Measurements from ENCODE around the gene KRT28.
"Not testable (repeated sequence)": the region's sequence is repeated elsewhere in the genome, so short reads cannot be mapped to it uniquely, and the experiment has no call there.

Gene KRT28

DNA sequence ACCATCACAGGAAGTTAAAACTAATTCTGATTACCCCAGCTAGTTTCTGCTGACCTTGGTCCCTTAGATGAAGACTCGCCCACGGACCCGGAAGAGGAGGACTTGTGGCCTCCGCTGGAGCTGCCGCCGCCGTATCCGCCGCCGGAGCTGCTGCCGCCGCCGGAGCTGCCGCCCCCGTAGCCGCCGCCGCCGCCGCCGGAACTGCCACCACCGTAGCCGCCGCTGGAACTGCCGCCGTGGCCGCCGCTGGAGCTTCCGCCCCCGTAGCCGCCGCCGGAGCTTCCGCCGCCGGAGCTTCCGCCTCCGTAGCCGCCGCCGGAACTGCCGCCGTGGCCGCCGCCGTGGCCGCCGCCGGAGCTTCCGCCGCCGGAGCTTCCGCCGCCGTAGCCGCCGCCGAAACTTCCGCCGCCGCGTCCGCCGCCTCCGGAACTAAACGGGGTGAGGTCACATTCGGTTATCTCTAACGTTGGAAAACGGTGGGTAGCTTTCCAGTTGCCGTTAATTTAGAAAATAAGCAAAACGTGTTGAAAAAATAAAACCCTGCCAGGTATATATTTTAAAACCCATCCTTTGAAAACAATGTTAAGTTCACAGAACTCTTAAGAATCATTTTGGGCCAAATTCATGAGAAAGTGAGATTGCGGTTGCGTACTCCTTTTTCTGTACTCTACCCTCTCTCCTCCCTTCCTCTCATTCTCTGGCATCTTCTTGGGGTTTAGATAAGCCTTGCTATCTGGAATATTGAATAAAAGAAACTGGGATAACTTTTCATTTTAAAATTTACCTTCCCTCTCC, 19.2 kb upstream of the KRT28 start:
- peak; percentile 72 for DNase-seq (ENCODE audit: low read depth)

DNA sequence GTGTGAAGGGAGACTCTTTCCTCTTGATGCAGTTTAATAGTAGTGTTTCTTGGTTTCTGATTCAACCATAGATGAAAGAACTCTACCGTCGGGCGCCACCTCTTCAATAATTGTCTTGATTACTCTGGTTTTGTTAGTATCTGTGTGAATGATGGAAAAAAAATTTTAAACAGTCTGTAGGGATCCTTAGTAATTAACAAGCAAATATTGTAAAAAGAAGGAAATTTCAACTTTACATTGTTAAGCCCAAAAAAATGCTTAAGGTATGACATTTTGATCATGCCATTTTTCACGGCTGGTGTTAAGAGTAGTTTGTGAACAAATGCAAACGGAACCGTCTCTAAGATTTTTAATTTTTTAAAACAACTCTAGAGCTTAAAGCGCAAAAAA, 18.6 kb upstream of the KRT28 start:
- no peak for DNase-seq (ENCODE audit: low read depth)

DNA sequence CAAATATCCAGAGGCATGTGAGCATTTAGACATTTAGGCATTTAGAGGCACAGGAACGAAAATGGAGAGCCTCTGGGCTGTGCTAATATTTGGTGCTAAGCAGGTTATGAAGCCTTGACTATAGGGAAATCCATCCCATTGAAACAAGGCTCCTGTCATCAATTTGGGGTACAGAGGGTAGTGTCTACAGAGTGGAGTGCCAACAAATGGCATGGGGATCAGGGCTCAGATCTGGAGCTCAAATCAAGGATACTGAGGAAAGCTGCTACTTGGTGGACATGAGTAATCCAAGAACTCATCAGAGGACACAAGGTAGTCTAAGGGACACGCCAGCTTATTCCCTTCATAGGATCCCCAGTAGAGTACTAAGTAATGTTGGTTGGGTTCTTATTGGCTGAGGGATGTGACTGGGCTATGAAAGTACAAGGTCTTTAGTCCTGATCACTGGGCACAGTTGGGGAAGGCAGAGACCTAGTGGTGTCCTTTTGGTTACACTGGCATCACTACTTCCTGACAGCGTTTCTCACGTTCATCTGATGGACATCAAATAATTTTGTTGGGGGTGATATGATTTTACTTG, 17.4 kb upstream of the KRT28 start:
- no peak for DNase-seq (ENCODE audit: low read depth)

DNA sequence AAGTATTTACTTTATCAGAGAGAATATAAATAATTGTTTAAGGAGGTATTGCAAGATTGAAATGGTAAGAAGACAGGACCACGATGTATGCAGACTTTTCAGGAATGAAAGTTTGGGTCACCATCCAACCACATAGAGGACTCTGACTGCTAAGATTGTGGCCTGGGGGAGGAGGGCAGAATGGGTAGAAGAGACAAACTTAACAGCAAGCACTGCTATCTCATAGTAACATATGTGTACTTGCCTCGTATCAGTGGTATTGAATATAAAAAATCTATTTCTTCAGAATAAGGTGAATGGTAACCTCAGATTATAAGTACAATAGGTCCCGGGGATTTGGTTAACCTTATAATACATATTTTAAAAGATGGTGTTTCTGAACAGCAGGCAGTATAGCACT, 16.8 kb upstream of the KRT28 start:
- DNase-seq (ENCODE audit: low read depth): no peak

DNA sequence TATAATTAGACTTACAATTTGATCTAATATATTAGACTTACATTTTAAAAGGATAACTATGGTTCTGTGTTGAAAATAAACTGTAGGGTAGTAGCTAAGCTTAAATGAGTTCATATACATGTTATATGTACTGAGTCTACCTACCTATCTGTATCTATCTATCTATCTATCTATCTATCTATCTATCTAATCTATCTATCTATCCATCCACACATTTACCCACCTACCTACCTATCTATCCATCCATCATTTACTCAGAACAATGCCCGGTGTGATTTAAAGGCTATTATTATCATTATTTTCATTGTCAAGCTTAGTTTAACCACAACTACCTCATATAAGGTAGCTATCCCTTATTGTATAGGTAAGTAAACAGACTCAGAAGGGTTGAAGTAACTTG, 15.6 kb upstream of the KRT28 start:
- DNase-seq (ENCODE audit: low read depth): no peak

DNA sequence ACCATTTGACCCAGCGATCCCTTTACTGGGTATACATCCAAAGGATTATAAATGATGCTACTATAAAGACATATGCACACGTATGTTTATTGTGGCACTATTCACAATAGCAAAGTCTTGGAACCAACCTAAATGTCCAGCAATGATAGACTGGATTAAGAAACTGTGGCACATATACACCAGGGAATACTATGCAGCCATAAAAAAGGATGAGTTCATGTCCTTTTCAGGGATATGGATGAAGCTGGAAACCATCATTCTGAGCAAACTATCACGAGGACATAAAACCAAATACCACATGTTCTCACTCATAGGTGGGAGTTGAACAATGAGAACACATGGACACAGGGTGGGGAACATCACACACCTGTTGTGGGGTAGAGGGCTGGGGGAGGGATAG, 14.9 kb upstream of the KRT28 start:
- DNase-seq (ENCODE audit: low read depth): not testable (repeated sequence)

DNA sequence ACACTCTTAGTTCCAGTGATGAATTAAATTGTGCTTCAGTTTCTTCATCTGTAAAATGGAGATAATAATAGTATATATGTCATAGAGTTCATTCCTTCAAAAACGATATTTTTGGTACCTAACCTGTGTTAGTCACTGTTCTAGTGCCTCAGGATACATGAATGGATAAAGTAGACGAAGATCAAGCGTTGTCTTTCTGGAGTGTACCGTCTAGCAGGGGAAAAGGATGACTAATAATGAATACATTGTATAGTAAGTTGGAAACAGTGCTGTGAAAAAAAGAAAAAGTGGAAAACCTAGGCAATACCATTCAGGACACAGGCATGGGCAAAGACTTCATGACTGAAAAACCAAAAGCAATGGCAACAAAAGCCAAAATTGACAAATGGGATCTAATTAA, 14.0 kb upstream of the KRT28 start:
- DNase-seq (ENCODE audit: low read depth): no peak

DNA sequence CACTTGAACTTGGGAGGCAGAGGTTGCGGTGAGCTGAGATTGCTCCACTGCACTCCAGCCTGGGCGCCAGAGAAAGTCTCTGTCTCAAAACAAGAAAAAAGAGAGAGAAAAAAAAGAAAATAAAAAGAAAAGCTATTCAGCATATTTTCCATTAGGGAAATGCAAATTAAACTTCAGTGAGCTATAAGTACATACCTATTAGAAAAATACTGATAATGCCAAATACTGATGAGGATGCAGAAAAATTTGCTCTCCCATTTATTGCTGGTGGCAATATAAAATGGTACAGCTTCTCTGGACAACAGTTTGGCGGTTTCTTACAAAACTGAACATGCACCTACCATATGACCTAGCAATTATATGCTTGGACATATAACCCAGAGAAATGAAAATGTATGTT, 12.9 kb upstream of the KRT28 start:
- no peak for DNase-seq (ENCODE audit: low read depth)

DNA sequence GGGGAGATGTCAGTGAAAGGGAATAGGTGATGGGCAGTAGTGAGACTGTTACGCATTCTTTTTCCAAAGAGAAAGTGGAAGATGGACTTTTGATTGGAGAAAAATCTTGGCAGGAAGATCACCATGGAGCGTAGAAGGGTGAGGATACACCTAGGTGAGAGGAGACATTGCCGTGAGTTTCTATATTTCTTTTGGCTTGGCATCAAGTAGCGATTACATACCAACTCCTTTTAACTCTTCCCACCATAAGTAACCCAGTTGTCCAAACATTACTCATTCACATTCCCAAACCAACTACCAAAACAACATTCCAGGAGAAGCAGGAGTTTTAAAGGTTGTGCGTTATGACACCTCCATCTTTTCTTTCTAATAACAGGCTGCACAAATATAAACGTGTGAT, 10.7 kb upstream of the KRT28 start:
- no peak for DNase-seq (ENCODE audit: low read depth)

DNA sequence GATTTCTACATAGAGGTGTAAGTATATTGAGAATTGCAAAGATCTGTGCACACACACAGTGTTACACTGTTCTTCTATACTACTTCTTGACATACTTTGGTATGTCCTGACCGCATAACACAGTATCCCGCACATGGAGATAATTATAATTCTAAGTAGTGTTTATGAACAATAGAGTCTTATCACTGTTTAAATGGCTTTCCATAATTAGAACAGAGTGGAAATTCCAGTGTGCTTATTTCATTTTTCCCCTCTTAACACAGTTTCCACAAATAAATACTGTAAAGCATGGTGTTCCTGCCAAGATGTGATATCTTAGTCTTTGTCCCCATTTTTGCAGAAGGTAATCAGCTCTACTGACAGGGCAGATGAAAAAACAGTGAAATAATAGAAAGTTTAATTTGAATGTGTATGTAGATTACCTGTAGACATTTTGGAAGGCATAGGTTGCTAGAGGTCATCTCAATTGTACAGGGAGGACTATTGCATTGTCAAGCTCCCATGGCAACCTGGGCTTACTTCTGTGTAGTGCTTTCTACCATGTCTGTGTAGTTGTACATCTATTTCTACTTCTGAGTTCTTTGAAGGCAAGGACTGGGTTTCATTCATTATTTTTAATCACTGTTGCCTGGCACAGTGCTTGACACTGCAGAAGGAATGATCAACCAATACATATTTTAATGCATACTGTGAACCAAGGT, 10.1 kb upstream of the KRT28 start:
- no peak for DNase-seq (ENCODE audit: low read depth)

DNA sequence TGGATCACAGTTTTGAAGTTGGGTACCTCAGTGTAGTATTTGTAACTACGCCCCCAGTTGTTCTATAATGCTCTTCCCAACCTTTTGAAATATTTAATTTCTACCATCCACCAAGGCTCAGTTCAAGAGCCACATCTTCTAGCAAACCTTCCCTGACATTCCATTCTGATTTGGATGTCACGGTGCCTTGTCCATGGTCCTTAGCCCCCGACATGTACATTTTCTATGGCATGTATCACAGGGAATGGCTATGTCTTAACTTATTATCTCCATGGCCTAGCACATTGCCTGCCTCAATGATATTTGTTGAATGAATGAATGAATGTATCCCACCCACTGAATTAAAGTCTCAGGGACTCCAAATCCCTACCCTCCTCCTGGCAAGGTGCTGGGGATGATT, 6.4 kb upstream of the KRT28 start:
- no peak for DNase-seq (ENCODE audit: low read depth)

DNA sequence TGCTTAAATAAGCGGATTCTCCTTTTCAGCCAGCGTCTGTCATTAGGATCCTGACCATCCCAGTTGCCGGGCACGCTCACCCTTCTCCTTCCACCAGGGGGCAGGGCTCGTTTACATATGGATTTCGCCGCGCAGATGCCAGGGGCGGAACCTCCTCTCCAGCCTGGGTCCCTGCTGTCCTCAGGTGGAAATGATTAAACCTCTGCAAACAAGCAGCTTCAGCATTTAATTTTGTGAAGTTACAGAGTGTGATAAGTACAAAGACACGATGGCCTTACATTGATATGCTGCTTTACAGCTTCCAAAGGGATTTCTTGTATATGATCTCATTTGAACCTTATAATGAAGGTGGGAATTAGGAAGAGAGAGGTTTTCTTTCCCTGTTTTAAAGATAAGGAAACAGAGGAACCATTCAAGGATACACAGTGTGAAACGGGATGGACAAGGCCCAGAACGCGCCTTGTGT, 3.9 kb upstream of the KRT28 start:
- DNase-seq (ENCODE audit: low read depth): peak; percentile 56

DNA sequence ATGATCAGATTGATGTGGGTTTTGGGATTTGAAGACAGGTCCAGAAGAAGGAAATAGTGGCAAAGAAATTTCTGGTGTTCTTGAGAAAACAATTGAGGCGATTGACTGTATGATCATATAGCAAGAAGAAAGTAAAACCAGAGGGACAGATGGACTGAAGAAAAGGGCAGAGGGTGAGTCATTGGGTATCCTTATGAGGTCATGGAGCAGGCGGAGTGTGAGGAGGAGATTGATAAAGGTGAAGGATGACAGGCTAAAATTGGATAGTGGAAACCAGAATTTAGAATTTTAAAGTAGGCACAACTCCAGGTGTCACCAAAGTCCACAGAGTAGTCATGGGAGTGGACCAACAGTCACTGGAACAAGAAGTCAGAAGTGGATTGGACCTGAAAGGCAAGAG, 1.4 kb upstream of the KRT28 start:
- DNase-seq (ENCODE audit: low read depth): no peak

DNA sequence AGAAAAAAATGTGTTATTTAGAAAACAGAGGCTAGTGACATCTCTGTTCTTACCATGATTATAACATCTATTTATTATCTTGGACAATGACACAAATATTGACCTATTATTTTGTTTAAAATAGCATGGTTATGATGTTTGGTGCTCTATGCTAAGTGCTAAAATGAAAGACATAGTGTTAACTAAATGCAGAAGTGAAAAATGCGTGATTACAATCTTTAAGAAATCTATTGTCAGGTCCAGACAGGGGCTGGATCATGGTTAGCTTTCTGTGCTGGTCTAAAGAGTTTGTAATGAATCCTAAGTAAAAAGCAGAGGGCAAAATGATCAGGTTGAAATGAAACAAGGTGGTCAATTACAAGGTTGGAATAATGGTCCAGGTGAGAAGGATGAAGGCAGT, 622 bp upstream of the KRT28 start:
- DNase-seq (ENCODE audit: low read depth): no peak

DNA sequence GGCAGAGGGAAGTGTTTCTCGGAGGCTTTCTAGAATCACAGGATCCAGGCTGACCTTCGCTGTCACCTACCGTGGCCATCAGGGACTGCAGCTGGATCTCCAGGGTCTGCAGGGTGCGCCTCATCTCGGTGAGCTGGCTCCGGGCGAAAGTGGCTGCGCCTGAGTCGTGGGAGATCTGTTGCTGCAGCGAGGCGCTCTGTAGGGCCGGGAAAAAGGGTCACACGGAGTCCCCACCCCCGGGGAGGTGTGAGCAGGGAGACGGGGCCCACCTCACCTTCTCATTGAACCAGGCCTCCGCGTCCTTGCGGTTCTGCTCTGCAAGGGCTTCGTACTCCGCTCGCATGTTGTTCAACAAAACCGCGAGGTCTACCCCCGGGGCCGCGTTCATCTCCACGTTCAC, 2.9 kb downstream of the KRT28 start:
- no peak for DNase-seq (ENCODE audit: low read depth)

DNA sequence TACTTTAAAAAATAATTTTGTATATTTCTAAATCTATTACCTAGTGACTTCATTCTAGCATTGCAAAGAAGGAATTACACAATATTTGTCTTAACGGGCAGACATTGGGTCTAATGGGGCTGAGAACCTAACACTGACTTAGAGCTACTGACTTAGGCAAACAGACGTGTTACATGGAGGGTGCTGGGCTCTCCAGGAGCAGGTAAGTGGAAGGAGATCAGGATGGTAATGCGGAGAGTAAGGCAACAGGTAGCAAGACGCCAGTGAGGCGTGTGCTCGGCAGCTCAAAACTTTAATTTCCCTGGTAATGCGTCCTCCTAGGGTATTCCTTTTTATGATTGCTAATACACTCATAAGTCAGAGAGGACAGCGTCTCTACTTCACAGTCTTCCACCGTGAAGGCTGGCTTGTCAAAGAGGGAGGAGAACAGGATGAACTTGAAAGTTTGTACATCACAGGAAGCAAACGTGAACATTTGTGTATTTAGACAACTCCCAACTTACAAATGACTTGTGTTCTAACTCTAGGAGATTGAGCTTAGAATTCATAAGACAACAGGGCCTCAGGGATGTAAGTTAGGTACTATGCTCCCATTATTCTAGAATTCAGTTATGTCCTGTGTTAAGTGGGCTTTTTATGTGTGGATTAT, 4.6 kb downstream of the KRT28 start:
- no peak for DNase-seq (ENCODE audit: low read depth)

DNA sequence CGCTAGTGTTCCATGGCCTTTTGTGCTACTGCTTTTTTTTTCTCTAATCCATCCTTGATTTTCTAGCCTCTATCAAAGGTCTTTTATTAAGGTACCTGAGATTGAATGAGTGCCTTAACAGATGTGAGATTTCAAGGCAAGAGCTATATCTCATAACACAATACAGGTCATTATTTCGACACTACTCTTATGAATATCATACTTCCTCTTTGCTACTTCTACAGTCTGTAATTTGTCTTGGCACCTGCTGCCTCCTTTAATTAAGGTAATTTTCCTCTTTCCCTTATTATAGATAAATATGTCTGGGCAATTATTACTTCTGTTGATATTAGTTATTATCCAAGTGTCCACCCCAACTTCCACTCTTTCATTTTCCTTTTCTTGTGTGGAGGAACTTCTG, 5.3 kb downstream of the KRT28 start:
- DNase-seq (ENCODE audit: low read depth): no peak

DNA sequence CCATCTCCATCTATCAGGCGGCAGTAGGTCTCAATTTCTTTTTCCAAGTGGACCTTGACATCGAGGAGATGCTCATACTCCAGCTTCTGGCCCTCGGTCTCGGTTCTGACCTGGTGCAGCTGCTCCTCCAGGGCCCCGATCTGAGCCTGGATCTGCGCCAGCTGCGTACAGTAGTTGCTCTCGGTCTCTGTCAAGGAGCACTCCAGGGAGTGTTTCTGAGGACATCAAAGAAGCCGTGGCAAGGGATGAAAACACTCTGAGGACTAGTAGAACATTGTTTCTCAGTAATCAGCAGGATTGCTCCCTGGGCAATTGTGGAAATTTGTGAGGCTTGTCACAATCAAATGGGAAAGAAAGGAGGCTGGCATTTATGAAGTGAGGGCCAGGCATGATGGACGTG, 5.9 kb downstream of the KRT28 start:
- DNase-seq (ENCODE audit: low read depth): no peak

DNA sequence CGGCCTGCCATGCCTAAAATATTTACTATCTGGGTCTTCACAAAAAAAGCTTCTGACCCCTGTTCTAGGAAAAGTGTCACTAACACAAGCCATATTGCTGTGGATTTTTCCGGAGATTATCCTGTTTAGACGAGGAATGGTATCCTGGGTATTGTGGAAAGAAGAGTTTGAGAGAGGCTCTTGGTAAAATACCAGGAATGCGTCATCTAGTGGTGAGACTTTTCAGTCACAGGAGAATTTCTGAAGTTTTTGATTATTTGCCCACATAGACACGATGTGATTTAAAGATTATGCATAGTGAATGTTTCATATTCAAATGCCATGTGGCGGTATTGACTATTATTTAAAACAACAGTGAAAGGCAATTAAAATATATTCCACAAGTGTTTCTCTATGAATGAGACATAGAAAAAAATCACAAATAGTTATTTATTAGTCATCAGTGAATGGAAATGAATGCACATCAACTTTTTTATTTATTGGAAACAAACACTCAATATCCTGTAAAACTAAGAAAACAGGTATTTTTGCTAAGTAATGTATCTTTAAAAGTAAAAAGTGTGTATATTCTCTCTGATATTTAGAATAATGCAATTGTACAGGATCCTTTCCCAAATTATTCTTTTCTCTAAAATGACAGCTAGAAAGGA, 7.8 kb downstream of the KRT28 start:
- peak; percentile 58 for DNase-seq (ENCODE audit: low read depth)

DNA sequence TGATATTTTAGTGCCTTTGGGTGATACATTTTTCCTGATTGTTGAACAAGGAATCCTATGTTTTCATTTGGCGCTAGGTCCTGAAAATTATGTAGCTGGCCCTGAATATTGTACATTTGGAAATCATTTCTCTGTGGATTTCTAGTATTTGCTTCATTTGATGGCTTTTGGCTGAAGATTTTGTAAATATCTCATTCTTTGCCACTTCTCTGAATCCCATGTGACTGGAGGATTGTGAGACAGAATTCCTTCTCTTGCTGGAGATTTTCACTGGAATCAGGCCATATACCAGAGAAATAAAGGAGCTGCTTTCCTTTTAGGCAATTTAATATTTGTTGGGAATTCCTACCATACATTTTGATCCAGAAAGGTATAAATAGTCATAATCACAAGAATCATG, 8.6 kb downstream of the KRT28 start:
- DNase-seq (ENCODE audit: low read depth): no peak

DNA sequence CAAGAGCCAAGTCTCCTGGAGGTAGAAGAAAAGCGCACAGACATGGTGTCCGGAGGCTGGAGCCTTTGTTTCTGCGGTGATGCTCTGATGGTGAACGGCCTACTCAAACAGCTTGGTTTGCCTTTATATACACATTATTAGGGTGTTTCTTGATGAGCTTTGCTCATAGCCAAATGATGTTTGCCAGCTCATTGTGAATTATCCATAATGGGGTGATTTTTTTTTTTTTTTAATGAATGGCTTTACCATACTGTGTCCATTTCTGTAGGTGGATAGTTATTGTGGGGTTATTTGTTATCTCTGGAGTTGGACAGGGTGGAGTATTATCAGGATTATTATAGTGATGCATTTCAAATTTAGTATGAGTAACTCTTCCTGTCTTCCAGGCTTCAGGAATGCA, 17.3 kb downstream of the KRT28 start, which contains the start of gene KRT27:
TSS of gene KRT27 (minus strand) at position 101 of the 400 bp plus-strand sequence. CDS start at position 44, 57 bp downstream.
- DNase-seq (ENCODE audit: low read depth): no peak

All from amniotic epithelial cell (primary cell).